ENCODE measurements around the gene UNC5C. TPM values are rescaled to one million over a fixed set of nuclear protein-coding genes. Genes with fewer than 3 reads are reported as not detected.

UNC5C gene
- total and polyA plus RNA-seq, 10 of the 15 experiments (the other 5 are each of a cell fraction or from before 2014, with no cell fraction given): 0.02 to 2.0 (median 0.15) TPM; not detected in 1

- TF ChIP-seq ZBTB11 (CRISPR knock-in tag; IDR thresholded peaks at IDR 0.05) (no peak), GATAD2B (conservative IDR thresholded peaks at IDR 0.05; ENCODE audit: low read depth) (no peak), EP300 (IDR thresholded peaks at IDR 0.05; ENCODE audit: borderline replicate concordance in 1 of 2, control insufficient read depth in 1 of 2, low read depth in 2 of 2, low read length in 2 of 2) (no peak), IRF4 (IDR thresholded peaks at IDR 0.05; ENCODE audit: low read depth, low read length) (no peak), CREB1 (IDR thresholded peaks at IDR 0.05; ENCODE audit: low read depth) (no peak), JUND (IDR thresholded peaks at IDR 0.05; ENCODE audit: low read depth, low read length) (no peak), SMC3 (IDR thresholded peaks at IDR 0.05; ENCODE audit: borderline replicate concordance, low read length) (no peak), TCF7 (IDR thresholded peaks at IDR 0.05; ENCODE audit: borderline replicate concordance) (no peak)
- TF ChIP-seq, protein P1, sequence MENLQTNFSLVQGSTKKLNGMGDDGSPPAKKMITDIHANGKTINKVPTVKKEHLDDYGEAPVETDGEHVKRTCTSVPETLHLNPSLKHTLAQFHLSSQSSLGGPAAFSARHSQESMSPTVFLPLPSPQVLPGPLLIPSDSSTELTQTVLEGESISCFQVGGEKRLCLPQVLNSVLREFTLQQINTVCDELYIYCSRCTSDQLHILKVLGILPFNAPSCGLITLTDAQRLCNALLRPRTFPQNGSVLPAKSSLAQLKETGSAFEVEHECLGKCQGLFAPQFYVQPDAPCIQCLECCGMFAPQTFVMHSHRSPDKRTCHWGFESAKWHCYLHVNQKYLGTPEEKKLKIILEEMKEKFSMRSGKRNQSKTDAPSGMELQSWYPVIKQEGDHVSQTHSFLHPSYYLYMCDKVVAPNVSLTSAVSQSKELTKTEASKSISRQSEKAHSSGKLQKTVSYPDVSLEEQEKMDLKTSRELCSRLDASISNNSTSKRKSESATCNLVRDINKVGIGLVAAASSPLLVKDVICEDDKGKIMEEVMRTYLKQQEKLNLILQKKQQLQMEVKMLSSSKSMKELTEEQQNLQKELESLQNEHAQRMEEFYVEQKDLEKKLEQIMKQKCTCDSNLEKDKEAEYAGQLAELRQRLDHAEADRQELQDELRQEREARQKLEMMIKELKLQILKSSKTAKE (IDR thresholded peaks at IDR 0.05; ENCODE audit: low read depth, poor library complexity, severe bottlenecking): no peak
These were observed 434.3 kb downstream of the UNC5C start (continued) for GRCh38 chr4:95114521-95114920.

Measured in GM12878 (cell line).